ENCODE data around the gene VPS13A.

Gene VPS13A

DNA sequence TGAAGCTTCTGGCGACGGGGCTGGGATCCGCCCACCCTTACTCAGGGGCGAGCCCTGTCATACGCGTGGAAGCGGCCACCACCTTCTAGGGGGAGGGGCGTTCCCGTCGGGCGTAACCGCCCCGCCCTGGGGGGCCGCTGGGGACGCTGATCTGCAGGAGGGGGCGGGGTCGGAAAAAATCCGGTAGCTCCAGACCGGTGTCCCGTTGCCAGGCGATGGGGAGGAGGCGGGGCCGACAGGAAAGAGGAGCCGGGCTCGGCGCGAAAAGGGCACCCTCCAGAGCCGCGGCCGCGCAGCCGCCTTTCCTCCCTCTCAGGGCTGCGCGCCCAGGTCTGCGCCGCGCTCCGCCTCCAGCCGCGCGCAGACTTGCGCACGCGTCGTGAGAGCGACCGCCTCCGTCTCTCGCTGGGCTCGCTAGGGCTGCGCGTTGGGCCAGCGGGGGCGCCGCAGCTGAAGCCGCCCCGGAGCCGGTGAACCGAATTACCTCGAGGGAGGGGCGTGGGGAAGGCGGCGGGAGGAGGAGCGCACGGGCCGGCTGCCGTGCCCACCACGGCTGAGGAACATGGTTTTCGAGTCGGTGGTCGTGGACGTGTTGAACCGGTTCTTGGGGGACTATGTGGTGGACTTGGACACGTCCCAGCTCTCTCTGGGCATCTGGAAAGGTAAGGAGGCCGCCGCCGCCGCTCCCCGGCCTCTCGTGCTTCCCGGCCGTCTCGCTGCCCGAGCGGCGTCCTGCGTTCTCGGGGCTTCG is at the start of gene VPS13A:
Gene VPS13A, plus strand, starts transcription at position 392 of the 751 bp plus-strand sequence. Its CDS starts 171 bp downstream, at position 563.
- DNase-seq (ENCODE audit: low spot score), result peak; percentile 97

DNA sequence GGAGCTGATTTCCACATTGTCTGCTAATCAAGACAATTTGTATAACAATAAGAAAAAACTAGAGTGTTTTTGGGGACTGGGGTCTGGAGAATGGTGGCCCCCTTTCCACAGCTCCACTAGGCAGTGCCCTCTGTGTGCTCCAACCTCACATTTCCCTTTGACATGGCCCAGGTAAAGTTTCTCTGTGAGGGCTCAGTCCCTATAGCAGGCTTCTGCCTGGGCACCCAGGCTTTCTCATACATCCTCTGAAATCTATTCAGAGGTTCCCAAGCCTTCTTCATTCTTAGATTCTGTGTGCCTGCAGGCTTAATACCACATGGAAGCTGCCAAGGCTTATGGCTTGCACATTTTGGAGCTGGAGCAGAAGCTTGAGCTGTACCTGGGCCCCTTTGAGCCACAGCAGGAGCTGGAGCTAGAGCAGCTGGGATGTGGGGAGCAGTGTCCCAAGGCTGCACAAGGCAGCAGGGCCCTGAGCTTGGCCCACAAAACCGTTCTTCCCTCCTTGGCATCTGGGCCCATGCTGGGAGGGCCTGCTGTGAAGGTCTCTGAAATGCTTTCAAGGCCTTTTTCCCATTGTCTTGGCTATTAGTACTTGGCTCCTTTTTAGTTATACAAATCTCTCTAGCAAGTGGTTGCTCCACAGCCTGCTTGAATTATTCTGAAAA is 49.1 kb upstream of the VPS13A start:
- no peak for DNase-seq (ENCODE audit: low spot score)

DNA sequence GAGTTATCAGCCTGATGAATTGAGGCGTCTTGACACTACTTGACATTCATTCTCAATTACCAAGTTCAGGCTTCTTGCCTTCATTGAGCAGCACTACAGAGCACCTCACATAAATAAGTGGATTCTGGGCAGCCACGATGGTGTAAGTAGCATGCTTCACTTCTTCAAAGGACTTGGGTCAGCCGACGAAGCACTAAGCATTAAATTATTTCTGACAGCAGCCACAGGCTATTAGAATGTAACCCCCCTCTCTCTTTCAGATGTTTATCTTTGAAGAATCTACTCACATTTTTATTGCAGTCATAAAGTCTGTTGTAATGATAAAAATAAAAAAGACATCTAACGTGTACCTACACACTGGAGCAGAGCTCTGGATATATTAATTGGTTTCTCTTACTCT is 45.9 kb upstream of the VPS13A start:
- no peak for DNase-seq (ENCODE audit: low spot score)

DNA sequence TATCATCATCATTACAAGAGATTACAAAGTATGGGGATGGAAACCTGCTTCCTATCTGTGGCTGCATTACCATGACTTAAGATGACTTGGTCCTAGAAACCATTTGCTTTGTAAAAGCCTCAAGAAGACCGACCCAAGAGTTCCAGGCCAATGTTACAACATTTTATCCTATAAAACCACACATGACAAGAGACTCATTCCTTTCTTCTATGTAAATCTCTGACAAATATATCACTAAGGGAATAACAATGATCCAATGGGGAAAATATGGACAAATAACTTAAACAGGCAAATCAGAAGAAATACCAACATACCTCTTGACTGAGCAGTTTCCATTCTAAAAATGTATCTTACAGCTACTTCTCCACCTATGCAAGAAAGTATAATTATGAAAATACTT is 44.3 kb upstream of the VPS13A start:
- no peak for DNase-seq (ENCODE audit: low spot score)

DNA sequence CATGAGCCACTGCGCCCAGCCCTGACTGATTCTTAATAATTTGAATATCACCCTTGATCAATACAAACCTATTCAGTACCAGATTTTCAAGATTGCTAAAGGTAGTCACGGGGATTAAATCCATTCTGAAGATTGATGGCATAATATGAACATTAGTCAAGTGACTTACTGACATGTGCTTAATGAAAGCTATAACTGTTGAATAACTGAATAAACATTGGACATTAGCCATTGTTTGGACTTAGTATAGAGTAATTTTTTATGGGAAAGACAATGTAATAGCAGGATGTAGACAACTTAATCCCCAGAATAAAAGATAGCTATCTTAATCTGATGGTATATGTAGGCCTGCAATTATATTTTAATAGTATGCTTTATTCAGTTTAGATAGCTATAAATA is 35.0 kb upstream of the VPS13A start:
- DNase-seq (ENCODE audit: low spot score), result no peak

DNA sequence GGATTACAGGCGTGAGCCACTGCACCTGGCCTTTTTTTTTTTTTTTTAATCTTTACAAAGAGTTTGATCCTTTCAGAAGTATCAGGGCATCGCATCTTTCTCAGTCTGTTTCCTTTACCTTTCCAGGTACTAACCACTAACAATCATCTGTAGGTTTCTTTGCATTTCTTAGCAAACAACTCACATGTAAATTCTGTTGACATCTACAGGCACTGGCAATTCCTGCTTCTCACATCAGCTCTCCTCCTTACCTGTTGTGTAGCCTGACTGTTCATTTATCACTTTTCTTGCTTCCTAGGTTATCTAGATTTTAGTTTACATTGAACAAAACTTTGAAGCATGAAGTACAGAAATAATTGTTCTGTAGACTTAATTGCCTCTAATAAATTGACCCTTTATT is 27.5 kb upstream of the VPS13A start:
- no peak for DNase-seq (ENCODE audit: low spot score)

DNA sequence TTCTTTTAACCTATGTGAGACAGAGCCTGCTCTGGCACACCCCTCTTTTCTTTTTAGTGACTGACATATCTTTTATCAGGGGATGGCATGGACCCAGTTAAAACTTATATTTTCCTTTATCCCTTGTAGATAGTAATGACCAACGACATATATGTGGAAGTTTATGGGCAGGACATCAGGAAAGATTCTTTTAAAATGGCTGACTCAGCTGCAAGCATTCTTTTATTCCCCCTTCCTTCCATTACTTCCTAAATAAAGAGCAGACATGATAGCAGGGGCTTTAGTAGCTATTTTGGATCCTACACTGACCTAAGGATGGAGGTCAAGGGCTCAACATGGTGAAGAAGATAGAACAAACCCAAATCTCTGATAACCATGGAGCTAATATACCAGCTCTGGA is 25.0 kb upstream of the VPS13A start:
- DNase-seq (ENCODE audit: low spot score), result no peak

DNA sequence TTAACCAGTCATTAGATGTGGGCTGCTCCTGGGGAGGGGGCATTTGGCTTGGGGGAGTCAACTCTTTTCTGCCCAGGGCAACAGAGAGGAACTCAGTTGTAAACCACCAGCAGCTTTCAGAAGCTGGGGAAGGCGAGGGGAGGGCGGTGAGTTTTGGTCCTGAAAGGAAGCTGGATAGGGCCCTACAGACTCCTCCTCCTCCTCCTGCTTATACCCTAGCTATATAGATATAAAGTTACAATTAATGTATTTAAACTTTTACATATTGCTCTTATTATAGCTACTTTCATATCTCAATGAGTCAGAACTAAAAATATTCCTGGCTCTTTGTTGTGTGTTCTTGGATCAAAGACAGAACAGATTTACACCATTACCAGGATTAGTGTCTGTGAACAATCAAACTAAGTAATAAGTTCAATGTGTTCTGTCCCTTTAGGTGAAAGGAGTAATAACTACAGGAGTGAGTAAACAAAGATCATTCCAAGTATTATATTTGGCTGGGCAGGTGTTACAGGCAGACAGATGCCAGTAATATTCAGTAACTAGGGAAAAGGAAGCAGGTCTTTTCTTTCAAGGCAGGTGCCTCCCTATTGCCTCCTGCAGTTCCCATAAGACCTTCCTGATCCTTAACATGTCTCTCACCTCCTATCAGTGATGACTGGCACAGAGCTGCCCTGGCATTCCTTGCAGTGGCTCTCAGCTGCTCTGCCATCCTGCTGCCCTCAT is 20.5 kb upstream of the VPS13A start:
- no peak for DNase-seq (ENCODE audit: low spot score)

DNA sequence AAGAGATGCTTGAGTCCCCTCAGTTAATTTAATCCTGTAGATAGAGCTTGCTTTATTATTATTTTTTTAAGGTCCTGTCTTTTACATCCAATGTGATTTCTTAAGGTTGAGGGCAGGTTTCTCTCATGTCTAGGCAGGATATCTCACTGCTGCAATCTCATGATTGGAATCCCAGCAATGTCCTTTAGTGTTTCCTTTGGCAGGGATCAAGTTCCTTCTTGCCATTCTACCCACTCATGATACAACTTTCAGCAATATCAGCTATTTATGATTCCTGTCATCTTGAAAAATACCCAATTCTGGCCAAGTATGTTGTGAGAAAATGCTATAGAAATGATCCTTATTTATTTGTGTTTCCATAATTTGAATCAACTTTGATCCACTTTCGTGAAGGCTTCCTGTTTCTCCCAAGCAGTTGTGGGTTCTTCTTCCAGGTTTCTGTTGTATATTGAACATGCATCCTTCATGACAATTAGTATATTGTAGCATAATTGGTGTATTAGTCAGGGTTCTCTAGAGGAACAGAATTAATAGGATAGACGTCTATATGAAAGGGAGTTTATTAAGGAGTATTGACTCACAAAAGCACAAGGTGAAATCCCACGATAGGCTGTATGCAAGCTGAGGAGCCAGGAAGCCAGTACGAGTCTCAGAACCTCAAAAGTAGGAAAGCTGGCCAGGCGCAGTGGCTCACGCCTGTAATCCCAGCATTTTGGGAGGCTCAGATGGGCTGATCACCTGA is 18.4 kb upstream of the VPS13A start:
- DNase-seq (ENCODE audit: low spot score), result peak; percentile 22

DNA sequence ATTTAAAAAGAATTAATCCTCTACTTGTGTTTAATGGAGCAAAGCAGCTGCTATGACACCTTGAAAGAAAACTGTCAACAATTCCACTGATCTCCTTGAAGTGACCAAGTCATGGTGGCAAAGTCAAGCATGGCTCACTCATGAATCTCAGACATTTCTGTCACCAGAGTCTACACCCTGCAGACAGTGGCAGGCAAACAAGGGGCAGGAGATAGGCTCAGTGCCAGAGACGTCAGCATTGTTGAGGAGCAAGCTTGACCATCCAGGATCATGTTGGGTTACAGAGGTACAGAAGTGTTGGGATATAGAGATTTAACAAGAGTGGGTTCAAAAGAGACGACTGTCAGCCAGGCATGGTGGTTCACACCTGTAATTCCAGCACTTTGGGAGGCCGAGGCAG is 16.1 kb upstream of the VPS13A start:
- no peak for DNase-seq (ENCODE audit: low spot score)

DNA sequence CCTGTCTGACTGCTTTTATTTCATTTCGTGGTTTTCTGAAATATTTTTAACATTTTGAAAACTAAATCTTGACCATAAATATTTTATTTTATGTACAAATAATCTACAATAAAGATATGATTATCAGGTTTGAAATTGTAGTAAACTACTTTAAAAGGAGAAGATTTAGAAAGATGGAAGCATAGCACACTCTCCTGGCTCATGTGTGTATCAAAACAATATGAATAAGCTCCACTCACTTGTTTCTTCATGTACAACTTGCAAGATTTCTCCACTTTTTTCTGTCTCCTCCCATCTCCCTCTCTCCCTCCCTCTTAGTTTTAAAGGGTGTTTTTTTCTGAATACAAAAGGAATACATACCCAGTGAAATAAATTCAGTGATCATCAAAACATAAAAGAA is 15.4 kb upstream of the VPS13A start:
- DNase-seq (ENCODE audit: low spot score), result no peak

DNA sequence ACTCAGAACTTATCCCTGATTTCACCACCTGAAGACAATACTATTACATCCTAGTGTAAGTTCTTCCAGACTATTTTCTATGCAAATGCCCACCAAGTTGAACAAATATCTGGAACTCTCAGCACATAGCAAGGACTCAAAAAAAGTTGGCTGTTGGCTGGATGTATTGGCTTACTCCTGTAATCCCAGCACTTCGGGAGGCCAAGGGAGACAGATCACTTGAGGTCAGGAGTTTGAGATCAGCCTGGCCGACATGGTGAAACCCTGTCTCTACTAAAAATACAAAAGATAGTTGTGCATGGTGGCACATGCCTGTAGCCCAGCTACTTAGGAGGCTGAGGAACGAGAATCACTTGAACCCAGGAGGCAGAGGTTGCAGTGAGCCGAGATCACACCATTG is 15.0 kb upstream of the VPS13A start:
- no peak for DNase-seq (ENCODE audit: low spot score)

DNA sequence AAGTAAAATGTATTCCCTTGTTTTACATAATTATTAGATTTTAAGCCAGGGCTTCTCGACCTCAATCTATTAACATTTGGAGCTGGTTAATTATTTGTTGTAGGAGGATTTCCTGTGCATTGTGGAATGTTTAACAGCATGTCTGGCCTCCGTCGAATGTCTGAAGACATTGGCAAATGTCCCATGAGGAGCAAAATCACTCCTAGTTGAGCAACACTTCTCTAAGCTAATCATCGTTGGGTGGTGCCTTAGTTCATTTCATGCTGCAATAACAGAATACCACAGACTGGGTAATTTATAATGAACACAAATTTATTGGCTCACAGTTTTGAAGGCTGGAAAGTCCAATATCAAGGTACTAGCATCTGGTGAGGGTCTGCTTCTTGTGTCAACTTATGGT is 13.4 kb upstream of the VPS13A start:
- DNase-seq (ENCODE audit: low spot score), result peak; percentile 36

DNA sequence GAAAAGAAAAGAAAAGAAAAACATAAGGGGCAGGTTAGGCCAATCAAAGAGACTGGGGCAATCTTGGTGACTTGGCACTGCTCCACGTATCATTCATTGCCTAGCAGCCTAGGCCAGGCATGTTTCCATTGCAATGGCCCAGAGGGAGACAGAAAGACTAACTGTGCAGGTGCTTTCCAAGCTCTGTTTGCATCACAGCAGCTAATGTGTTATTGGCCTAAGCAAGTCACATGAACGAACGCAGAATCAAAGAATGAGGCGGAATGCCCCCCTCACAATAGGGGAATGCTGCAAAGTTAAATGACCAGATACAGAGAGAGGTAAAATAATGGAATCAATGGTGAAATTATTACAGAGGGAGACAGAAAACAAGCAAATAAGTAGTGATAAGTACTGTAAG is 11.1 kb upstream of the VPS13A start:
- DNase-seq (ENCODE audit: low spot score), result no peak

DNA sequence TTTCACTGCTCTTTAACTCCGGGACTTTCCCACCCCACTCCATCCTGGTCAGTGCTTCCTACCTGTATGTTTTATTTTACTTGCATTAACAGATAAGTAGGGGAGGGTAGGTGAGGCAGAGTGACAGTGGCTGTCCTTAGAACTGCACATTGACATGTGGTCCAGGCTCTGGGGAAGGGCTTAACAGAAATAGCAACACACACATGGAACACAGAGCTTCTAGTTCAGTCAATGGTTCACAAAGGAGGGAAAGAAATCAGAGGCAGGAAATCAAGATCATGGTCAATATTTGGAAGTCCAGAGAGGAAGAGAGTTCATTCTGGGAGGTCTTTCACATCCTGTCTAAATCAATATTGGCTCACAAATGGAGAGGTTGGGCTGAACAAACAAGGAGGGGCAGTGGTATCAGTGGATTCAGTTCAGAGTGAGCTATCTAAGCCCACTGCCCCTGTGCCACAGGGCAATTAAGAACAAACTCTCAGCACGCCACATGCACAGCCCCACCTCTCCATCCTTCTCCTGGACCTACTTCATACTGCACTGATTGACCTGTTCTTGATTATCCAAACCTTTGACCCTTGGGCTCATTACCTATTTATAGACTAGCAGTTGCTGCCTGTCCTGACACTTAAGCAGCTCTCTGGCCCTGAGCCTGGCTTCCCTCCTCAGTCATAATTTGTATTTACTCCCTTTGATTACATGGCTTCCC is 6.2 kb upstream of the VPS13A start:
- DNase-seq (ENCODE audit: low spot score), result no peak

DNA sequence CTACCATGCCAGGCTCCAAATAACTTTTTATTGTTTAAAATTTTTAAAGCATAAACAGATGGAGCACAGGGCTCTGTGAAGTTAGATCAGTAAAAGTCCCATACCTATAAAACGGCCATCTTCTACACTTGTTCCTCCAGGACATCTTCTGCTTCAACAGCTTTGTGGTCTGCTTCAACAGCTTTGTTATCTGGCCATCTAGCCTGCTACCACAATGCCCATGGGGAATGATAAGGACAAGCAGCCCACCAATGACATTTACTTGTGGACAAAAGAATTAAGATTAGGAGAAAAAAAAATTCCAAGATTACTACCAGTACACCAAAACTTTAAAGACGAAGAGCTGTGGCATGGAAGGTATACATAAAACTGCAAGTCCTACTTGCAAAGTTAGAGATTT is 2.2 kb upstream of the VPS13A start:
- no peak for DNase-seq (ENCODE audit: low spot score)

DNA sequence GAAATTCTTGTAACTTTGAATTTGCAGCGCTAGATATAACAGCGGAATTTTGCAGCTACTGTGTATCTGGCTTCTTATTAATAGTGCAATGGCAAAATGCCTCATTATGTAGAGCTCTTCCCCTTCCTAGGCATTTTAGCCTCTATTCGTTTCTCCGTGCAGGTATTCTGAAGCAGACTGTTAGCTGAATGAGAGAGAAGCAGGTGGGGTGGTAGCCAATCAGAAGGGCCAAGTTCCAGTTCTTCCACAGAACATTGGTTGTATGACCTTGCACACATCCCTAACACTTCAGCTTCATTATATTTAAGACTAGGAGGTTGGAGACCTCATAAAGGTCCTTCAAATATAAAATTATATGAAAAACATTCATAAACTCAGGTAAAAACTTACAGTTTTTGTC is 1.2 kb upstream of the VPS13A start:
- no peak for DNase-seq (ENCODE audit: low spot score)

DNA sequence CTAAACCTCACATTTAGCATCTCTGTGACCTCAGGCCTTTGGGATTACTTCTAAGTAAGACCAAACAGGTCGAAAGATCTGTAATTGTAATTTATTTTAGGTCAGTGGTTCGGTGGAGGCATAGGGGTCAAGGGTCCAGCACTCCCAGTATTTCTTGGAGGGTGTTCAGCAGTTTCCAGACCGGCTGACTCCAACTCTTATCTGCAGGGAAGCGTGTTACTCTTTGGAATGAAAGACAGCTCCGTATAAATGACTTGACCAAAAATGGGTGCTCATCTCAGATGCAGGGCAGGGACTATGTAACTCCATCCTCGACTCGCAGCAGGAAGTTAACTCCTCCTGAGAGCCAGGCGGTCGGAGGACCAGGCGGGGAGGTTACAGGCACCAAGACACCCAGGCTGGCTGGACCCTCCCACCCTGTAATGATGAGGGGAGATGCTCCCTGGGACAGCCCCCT is 620 bp upstream of the VPS13A start:
- no peak for DNase-seq (ENCODE audit: low spot score)

DNA sequence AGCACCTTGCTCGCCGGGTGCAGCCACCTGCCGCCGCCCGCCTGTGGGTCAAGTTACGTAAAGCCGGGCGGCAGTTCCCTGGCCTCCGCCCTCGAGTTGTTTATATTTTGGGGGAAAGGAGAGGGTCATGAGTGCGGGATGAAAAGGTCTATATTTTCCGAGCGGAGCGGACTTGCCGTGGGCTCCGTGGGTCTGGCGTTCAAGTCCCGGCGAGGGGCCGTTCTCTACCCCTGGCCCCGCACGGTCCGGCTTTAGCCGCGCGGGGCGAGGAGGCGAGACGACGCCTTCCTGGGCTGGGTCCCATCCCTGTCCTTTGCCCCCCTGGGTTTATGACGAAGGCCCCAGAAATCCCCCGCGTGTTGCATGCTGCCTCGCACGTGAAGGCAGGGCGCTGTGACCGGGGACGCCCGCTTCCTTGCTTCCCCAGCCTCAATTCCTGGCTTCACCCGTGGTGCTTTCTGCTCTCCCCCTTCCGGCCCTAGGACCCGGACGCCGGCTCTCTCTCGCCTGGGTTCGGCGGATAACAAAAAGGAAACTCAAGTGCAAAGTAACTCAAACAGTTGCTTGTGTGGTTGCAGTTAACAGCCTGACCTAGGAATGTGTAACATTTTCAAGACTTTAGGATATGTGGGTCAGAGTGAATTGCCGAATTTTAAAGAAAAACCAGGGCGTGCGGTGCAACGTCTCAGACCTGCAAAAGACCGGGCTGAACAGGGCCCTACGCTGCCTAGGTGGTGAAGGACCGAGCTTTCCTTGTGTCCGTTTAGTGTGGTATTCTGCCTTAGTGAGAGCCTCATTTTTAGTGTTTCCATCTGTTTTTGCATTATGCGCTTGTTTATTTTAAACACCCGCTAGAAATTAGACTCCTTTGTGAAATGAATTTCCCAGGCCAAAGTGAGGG is 810 bp downstream of the VPS13A start:
- peak; percentile 38 for DNase-seq (ENCODE audit: low spot score)

DNA sequence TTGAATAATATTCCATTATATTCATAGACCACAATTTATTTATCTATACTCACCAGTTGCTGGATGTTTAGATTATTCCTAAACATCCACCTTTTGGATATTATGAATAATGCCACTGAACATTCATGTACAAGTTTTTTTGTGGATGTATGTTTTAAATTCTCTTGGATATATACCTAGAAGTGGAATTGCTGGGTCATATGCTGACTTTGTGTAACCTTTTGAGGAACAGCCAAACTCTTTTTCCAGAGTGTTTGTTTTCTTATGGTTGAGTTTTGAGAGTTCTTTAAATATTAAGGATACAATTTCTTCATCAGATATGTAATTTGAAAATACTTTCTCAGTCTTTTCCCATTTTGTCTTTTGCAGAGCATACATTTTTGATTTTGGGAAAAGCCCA is 2.7 kb downstream of the VPS13A start:
- DNase-seq (ENCODE audit: low spot score), result no peak

DNA sequence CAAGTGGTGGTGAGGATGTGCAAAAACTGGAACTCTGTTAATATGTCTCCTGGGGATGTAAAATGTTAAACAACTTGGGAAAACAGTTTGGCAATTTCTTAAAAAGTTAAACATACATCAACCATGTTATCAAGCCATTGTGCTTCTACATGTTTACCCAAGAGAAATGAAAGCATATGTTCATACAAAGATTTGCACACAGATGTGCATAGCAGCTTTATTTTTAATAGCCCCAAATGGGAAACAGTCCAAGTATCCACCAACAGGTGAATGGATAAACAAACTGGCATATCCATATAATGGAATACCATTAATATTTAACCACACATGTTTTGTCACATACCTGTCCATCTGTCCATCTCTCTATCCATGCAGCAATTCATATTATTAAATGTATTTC is 6.2 kb downstream of the VPS13A start:
- DNase-seq (ENCODE audit: low spot score), result no peak
